ENCODE data around the gene INSL3. TPM values are rescaled to one million over a fixed set of nuclear protein-coding genes. Genes with fewer than 3 reads are reported as not detected.

INSL3 gene, protein sequence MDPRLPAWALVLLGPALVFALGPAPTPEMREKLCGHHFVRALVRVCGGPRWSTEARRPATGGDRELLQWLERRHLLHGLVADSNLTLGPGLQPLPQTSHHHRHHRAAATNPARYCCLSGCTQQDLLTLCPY
- polyA plus RNA-seq (2013, experiment 1 of 2), result 0.55 TPM
- 0.91 TPM for polyA plus RNA-seq (2013, experiment 2 of 2)

DNA sequence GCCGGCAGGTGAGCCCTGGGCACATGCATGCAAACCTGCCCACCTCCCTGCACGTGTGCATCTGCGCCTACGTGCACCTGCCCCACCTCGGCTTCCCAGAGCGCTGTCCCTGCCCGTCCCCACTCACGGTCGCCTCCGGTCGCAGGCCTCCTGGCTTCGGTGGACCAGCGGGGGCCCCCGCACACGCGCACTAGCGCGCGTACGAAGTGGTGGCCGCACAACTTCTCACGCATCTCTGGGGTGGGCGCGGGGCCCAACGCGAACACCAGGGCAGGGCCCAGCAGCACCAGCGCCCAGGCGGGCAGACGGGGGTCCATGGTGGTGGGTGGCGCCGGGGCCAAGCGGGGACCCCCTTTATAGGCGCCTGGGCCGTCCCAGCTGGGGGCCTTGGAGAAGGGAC, at the start of gene INSL3:
Gene INSL3, minus strand, starts transcription at position 330 of the 400 bp plus-strand sequence. Its CDS starts 13 bp downstream, at position 317.
- WGBS, 2 experiments (ENCODE audit: insufficient coverage in 2 of 2), result 91 to 93% methylated on average over 23 to 34 of the region's 34 CpGs
- Histone ChIP-seq H3K36me3 (ENCODE audit: control insufficient read depth, insufficient read depth, low read length) (no peaks in the 10 kb centered on the region), H3K27ac (ENCODE audit: low read depth, low read length, severe bottlenecking) (no peak within 1 kb of the TSS), H3K4me1 (ENCODE audit: control insufficient read depth, insufficient read depth, low read length, poor library complexity, severe bottlenecking) (no peaks in the 10 kb centered on the region), H3K9me3 (ENCODE audit: control insufficient read depth, low read length) (no peaks in the 10 kb centered on the region), H3K4me3 (ENCODE audit: extremely low read depth, insufficient read depth, low read length, poor library complexity, severe bottlenecking) (no peak within 1 kb of the TSS)

DNA sequence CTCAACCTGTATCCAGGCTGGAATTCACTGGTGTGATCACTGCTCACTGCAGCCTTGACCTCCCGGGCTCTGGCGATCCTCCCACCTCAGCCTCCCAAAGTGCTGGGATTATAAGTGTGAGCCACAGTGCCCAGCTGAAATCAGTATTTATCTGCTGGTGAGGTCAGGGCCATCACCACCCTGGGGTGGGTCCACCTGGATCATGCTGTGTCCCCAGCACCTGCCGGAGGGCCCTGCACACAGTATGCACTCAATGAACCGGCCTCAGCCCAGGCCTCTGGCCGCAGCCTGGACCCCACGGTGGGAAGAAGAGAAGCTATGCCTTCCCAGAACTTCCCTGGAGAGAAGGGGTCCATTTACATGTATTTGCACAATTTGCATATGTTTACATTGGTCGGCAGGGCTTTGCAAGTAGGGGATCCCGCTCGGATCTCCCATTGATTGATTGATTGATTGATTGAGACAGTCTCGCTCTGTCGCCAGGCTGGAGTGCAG, 47.8 kb upstream of the INSL3 start:
- no peak overlapping the region for H3K27ac ChIP-seq (ENCODE audit: low read depth, low read length, severe bottlenecking)
- 27 to 36% methylated on average over 9 of the region's 11 CpGs for WGBS, 2 experiments (ENCODE audit: insufficient coverage in 2 of 2)
- no peak overlapping the region for H3K4me3 ChIP-seq (ENCODE audit: extremely low read depth, insufficient read depth, low read length, poor library complexity, severe bottlenecking)
- no peaks in the 10 kb centered on the region for H3K4me1 ChIP-seq (ENCODE audit: control insufficient read depth, insufficient read depth, low read length, poor library complexity, severe bottlenecking)
- H3K9me3 ChIP-seq (ENCODE audit: control insufficient read depth, low read length), result no peaks in the 10 kb centered on the region
- H3K36me3 ChIP-seq (ENCODE audit: control insufficient read depth, insufficient read depth, low read length), result peaks cover 16% of the 10 kb centered on the region

DNA sequence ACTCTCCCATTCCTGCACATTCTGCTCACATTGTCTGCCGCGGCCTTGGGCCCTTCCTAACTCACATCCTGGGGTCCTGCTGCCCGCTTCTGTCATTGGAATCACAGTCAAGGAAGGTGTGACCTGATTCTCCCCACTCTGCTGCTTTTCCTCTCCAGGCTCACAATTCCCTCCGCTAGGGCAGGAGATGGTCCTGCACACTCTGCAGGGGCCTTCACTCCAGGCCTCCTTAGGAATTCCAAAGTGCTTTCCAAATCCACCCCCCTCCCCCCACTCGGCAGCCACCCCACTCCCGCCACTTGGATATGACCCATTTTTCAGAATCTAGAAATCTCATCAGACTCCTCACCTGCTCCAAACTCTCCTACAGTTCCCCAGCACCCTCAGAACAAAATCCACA, 47.4 kb upstream of the INSL3 start:
- H3K36me3 ChIP-seq (ENCODE audit: control insufficient read depth, insufficient read depth, low read length), result peaks cover 21% of the 10 kb centered on the region
- no peak overlapping the region for H3K4me3 ChIP-seq (ENCODE audit: extremely low read depth, insufficient read depth, low read length, poor library complexity, severe bottlenecking)
- no peak overlapping the region for H3K27ac ChIP-seq (ENCODE audit: low read depth, low read length, severe bottlenecking)
- no peaks in the 10 kb centered on the region for H3K4me1 ChIP-seq (ENCODE audit: control insufficient read depth, insufficient read depth, low read length, poor library complexity, severe bottlenecking)
- no peaks in the 10 kb centered on the region for H3K9me3 ChIP-seq (ENCODE audit: control insufficient read depth, low read length)
- 48 to 53% methylated on average over 5 to 6 of the region's 6 CpGs for WGBS, 2 experiments (ENCODE audit: insufficient coverage in 2 of 2)

DNA sequence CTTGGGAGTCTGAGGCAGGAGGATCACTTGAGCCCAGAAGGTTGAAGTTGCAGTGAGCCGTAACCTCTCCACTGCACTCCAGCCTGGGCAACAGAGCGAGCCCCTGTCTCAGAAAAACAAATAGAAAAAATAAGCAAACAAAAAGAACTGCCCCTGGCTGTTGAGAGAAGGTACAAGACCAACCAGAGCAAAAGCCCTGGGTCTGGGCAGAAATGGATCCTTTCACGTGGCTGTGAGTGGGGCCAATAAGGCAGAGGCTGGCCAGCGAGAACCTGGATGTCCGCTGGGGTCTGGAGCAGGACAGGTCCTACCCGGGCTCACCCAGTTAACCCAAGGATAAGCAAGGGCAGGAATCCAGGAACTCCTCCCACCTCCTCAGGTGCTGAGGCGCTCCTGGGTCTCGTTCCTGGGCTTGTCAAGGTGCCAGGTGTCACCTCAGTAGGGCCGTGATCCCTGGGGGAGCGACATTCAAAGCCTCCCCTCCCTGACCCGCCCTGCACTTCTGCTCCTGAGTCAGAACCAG, 45.7 kb upstream of the INSL3 start:
- WGBS, 2 experiments (ENCODE audit: insufficient coverage in 2 of 2), result 78 to 90% methylated on average over 5 to 10 of the region's 11 CpGs
- no peak overlapping the region for H3K27ac ChIP-seq (ENCODE audit: low read depth, low read length, severe bottlenecking)
- no peak overlapping the region for H3K4me3 ChIP-seq (ENCODE audit: extremely low read depth, insufficient read depth, low read length, poor library complexity, severe bottlenecking)
- H3K4me1 ChIP-seq (ENCODE audit: control insufficient read depth, insufficient read depth, low read length, poor library complexity, severe bottlenecking), result peaks cover 2% of the 10 kb centered on the region
- peaks cover 38% of the 10 kb centered on the region for H3K36me3 ChIP-seq (ENCODE audit: control insufficient read depth, insufficient read depth, low read length)
- H3K9me3 ChIP-seq (ENCODE audit: control insufficient read depth, low read length), result no peaks in the 10 kb centered on the region

- Histone ChIP-seq H3K4me1 (ENCODE audit: control insufficient read depth, insufficient read depth, low read length, poor library complexity, severe bottlenecking) (peaks cover 4% of the 10 kb centered on the region), H3K36me3 (ENCODE audit: control insufficient read depth, insufficient read depth, low read length) (peaks cover 43% of the 10 kb centered on the region), H3K9me3 (ENCODE audit: control insufficient read depth, low read length) (no peaks in the 10 kb centered on the region), H3K27ac (ENCODE audit: low read depth, low read length, severe bottlenecking) (no peak overlapping the region), H3K4me3 (ENCODE audit: extremely low read depth, insufficient read depth, low read length, poor library complexity, severe bottlenecking) (no peak overlapping the region)
- 85 to 94% methylated on average over 8 of the region's 8 CpGs for WGBS, 2 experiments (ENCODE audit: insufficient coverage in 2 of 2)
Observed at GRCh38 chr19:17866312-17866963, 45.1 kb upstream of the INSL3 start.

GRCh38 chr19:17865364-17866311, 44.3 kb upstream of the INSL3 start:
- Histone ChIP-seq H3K4me3 (ENCODE audit: extremely low read depth, insufficient read depth, low read length, poor library complexity, severe bottlenecking) (no peak overlapping the region), H3K4me1 (ENCODE audit: control insufficient read depth, insufficient read depth, low read length, poor library complexity, severe bottlenecking) (peaks cover 4% of the 10 kb centered on the region), H3K36me3 (ENCODE audit: control insufficient read depth, insufficient read depth, low read length) (peaks cover 51% of the 10 kb centered on the region), H3K9me3 (ENCODE audit: control insufficient read depth, low read length) (no peaks in the 10 kb centered on the region), H3K27ac (ENCODE audit: low read depth, low read length, severe bottlenecking) (no peak overlapping the region)
- 74 to 75% methylated on average over 7 to 8 of the region's 13 CpGs for WGBS, 2 experiments (ENCODE audit: insufficient coverage in 2 of 2)

GRCh38 chr19:17863520-17864182, 42.3 kb upstream of the INSL3 start:
- no peaks in the 10 kb centered on the region for H3K9me3 ChIP-seq (ENCODE audit: control insufficient read depth, low read length)
- no peak overlapping the region for H3K4me3 ChIP-seq (ENCODE audit: extremely low read depth, insufficient read depth, low read length, poor library complexity, severe bottlenecking)
- H3K27ac ChIP-seq (ENCODE audit: low read depth, low read length, severe bottlenecking), result no peak overlapping the region
- H3K36me3 ChIP-seq (ENCODE audit: control insufficient read depth, insufficient read depth, low read length), result peaks cover 56% of the 10 kb centered on the region
- peaks cover 4% of the 10 kb centered on the region for H3K4me1 ChIP-seq (ENCODE audit: control insufficient read depth, insufficient read depth, low read length, poor library complexity, severe bottlenecking)
- 93 to 96% methylated on average over 6 to 8 of the region's 8 CpGs for WGBS, 2 experiments (ENCODE audit: insufficient coverage in 2 of 2)

DNA sequence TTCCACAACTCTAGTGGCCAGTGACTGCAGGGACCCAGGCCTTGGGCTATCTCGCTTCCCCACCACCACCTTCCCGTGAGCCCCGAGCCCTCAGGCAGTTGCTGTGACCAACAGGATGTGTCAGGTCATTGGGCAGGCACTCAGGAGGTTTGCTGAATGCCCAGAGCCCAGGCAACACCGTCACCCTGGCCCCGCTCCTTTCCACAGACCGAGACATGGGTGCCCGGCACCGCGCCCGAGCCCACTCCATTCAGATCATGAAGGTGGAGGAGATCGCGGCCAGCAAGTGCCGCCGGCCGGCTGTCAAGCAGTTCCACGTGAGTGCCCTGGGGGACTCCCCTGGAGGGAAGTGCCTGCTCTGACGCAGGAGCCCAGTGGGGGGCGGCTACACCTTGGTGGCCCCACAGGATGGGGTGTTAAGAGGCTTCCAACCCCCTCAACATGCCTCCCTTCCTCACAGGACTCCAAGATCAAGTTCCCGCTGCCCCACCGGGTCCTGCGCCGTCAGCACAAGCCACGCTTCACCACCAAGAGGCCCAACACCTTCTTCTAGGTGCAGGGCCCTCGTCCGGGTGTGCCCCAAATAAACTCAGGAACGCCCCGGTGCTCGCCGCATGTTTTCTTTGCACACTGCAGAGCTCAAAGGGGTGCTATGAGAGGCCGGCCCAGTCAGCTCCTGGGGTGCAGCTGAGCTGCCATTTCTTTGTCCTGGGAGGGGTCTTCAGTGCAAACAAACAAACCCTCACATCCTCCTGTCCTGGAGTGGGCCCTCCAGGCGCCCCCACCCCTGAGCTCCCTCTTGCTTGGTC, 41.6 kb upstream of the INSL3 start:
- Histone ChIP-seq H3K4me3 (ENCODE audit: extremely low read depth, insufficient read depth, low read length, poor library complexity, severe bottlenecking) (no peak overlapping the region), H3K36me3 (ENCODE audit: control insufficient read depth, insufficient read depth, low read length) (peaks cover 56% of the 10 kb centered on the region), H3K27ac (ENCODE audit: low read depth, low read length, severe bottlenecking) (no peak overlapping the region), H3K9me3 (ENCODE audit: control insufficient read depth, low read length) (no peaks in the 10 kb centered on the region), H3K4me1 (ENCODE audit: control insufficient read depth, insufficient read depth, low read length, poor library complexity, severe bottlenecking) (peaks cover 4% of the 10 kb centered on the region)
- 85 to 95% methylated on average over 14 to 27 of the region's 31 CpGs for WGBS, 2 experiments (ENCODE audit: insufficient coverage in 2 of 2)

DNA sequence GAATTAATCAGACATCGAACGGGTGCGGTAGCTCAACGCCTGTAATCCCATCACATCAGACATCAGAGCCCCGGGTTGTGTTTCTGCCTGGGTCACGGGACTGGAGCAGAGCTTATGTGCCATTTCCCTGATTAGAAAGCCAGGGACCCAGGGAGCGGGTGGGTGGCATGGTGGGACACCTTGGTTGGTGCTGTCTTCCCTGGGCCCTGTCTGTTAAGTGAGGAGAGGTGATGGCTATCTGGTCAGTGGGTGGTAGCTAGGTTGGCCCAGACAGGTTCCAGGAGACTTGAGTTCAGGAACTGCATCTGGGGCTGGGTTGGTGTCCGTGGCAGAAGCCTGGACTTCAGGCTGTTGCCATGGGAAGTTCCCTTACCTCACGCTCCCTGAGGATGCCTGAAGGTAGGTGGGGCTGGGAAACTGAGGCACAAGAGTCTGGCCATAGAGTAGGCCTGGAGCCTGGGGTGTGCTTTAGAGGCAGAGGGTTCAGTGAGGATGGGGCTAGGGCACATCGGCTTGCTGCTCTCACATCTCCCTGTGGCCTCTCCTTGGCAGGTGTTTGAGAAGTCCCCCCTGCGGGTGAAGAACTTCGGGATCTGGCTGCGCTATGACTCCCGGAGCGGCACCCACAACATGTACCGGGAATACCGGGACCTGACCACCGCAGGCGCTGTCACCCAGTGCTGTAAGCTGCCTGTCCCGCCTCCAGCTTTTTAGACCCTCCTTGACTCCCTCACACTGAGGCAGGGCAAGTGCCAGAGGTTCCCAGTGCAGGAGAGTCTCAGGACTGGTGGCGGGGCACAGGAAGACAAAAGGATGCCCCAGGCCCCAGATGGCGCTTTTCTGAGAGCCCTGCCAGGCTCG, 40.5 kb upstream of the INSL3 start:
- H3K27ac ChIP-seq (ENCODE audit: low read depth, low read length, severe bottlenecking), result no peak overlapping the region
- WGBS, 2 experiments (ENCODE audit: insufficient coverage in 2 of 2), result 94 to 96% methylated on average over 17 to 22 of the region's 23 CpGs

More for the DNA sequence above, 40.5 kb upstream of the INSL3 start:
- H3K9me3 ChIP-seq (ENCODE audit: control insufficient read depth, low read length), result no peaks in the 10 kb centered on the region
- peaks cover 56% of the 10 kb centered on the region for H3K36me3 ChIP-seq (ENCODE audit: control insufficient read depth, insufficient read depth, low read length)
- peak overlapping the region; percentile 98 for H3K4me3 ChIP-seq (ENCODE audit: extremely low read depth, insufficient read depth, low read length, poor library complexity, severe bottlenecking)
- peaks cover 4% of the 10 kb centered on the region for H3K4me1 ChIP-seq (ENCODE audit: control insufficient read depth, insufficient read depth, low read length, poor library complexity, severe bottlenecking)
